Stimulated activated CD4-positive, alpha-beta T cell treated with anti-CD3 and anti-CD28 coated beads, Interleukin-1b, Interleukin-23, amount 100 ng/mL, for 48 hours (primary cell): Measurements from ENCODE around the gene KCNH8.
"Not testable (repeated sequence)": the region's sequence is repeated elsewhere in the genome, so short reads cannot be mapped to it uniquely, and the experiment has no call there.

Experiments used
- DNase-seq: peaks from one replicate; pipeline ENCODE4 v3.0.0-alpha.2; 2020

Gene KCNH8

DNA sequence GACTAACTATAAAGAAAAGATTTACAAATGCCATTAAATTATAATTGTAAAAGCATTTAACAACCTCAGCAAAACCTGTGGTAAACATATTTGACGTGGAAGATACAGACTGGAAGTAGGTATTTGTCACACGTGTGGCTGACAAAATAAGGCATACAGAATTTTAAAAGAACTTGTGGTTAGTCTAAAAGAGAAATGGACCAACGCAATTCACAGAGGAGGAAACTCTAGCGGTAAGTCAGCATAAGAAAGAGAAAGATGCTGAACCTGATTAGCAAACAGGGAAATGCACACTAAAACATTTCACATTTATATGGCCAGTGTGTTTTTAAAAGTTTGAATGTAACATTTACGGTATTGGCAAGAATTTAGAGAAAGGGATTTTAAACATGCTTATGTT lies 35.3 kb downstream of the KCNH8 start:
- DNase-seq: no peak

DNA sequence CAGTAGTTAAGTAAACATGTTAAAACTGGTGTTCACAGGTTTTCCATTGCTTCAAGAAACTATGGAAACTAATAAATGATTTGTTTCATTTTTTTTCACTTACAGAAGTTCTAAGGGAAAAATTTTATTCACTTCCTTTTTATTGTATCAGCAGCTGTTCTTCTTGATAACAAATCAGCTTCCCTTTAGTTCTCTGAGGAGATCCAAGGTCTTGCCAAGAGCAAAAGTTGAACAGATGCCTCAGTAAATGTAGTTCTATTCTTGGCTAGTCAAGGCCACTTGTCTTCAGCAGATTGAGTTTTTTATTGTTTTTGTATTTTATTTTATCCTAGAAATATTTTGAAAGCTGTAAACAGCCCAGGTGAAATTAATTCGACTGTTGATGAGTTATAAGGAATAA lies 41.8 kb downstream of the KCNH8 start:
- DNase-seq: no peak

DNA sequence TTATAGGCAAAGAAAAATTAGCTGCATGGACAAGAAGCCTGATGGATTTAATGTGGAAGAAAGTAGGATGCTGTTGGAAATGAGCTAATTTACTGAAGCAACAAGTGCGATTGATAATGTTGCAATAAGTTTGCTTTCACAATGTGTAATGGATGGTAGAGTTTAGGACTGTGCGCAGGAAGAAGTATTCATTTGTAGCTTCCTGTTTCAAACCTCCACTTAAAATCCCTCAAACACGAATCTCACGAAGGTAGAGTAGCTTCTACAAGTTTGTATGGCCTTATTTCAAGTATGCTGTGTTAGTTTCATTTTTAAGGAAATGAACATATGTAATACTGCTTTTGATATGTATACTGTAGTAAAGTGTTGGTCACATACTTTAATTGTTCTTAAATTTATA lies 42.3 kb downstream of the KCNH8 start:
- no peak for DNase-seq

DNA sequence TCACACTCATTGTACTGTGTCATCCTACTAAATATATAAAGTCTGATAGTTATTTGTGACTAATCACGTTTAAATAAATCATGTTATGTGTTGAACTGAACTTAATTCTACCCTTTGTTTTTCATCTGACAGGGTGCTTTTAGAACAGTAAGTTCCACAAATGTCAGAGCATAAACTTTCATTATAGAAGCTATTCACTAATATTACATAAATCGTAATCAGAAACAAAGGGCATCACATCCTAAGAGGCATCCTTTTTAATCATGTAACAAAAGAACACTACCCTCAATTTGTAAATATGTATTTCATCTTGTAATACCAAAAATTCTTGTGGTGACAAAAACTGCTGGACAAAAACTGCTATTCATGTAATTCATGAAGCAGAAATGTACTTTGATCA lies 50.8 kb downstream of the KCNH8 start:
- no peak for DNase-seq

DNA sequence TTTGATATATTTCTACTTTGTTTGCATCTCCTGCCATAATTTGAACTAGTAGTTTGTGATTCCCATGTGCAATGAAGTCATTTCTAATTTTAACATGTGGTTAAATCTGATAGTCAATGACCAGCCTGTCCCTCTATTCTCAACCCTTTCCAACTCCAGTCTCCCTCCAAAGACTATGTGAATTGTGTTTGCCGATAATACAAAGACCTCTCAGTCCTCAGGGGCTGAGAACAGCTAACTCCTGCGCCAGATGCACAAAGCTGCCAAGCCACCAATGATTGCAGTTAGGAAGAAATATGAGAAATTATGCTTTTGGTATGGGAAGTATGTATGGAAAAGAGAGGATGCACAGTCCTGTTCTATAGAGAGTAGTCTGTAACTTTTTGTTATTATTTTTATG lies 54.0 kb downstream of the KCNH8 start:
- no peak for DNase-seq

DNA sequence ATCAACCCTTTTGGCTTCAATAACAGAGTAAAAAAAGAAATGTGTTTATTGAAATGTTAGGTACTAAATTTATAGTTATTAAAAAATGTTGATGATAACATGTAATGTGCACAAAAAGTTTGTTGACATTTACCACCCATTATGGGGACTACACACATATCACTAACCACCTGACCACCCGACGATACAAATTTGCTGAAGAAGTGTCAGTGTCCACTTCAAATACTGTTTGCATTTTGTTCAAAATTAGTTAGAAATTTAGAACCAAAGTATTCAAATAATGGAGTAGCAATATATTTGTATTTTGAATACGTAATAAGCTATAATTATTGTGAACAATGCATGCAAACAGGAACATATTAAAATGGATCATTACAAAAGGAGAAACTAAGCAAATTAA lies 54.4 kb downstream of the KCNH8 start:
- DNase-seq: no peak

DNA sequence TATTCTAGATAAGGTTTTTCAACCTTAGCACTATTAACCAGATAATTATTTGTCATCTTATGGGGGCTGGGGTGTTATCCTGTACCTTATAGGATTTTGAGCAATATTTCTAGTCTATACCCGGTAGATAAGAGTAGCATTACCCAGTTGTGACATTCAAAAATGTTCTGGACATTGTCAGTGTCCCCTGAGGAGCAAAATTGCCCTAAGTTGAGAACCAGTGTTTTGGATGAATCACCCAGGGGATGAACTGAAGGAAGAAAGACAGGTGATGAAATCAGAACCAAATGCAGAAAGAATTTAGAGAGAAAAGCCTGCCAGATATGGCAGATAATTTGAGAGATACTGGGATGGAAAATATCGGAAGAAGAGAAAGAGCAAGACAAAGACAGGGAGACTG lies 58.2 kb downstream of the KCNH8 start:
- DNase-seq: no peak

DNA sequence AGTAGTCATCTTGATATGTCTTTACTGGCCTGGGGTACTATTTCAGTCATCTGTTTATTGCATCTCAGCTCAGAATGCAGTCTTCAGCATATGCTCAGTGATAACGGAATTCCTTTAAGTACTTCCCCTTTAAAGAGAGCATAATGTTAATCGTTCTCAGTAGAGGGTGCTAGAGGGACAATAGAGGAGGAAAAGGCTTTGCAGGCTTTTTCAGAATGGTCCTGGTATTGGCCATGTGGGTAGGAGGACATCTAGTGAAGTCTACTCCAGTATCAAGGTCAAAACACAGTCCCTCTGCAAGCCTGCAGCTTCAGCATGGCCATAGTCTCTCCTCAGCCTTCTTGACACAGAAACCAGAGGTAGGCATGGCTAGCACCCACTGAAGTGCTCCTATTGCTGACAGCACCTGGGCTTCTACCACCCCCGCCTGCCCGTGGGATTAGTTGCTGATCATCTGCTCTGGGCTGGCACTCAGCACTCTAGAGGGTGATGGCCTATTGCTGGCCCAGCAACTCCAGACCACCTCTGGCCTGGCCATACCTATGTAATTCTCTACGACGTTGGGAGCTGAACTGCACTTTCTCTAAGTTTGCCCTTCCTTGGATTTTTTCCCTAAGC lies 65.4 kb downstream of the KCNH8 start:
- DNase-seq: no peak

DNA sequence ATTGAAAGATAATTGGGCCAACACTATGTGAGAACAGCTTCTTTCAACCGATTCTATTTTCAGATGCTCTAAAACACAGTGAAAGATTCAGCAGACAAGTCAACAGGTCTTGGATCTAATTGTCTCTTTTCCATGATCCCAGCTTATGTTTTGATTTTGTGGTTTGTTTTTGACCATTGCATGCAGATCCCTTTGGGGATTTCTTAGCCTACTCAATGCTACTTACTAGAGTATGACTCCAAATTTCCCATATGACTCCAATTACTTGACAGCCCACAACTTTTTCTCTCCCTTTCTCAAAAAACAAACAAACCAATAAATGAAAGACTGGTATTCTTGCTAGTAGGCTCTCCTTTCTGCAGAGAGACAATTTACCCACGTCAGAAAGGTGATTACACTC lies 67.1 kb downstream of the KCNH8 start:
- DNase-seq: no peak

DNA sequence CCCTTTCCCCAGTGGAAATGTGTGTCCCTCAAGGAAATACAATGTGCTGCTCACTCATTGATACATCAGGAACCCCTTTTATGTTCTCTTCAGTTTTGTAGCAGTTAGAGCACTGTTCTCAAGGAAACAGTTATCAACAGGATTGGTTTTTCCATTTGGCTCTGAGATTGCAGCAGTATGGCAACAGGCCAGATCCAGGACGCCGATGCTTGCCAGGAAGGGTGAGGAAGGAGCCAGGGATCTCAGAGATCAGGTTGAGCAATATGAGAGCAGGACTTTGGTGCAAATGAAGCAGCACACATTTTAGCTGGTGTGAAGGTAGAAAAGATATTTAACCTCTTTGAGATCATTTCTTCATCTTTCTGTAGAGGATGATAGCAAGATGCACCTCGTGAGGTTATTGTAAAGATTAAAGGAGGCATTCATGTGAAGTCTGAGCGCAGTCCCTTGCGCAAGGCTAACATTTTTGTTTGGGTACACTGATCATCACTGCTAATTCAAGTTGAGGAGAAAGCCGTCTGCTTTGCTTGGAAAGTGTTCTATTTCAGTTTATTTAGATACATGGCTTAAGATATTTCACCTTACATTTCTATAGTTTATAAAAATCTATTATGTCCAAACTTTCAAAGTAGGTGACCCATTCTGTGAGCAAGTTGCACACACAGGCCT lies 68.5 kb downstream of the KCNH8 start:
- no peak for DNase-seq

DNA sequence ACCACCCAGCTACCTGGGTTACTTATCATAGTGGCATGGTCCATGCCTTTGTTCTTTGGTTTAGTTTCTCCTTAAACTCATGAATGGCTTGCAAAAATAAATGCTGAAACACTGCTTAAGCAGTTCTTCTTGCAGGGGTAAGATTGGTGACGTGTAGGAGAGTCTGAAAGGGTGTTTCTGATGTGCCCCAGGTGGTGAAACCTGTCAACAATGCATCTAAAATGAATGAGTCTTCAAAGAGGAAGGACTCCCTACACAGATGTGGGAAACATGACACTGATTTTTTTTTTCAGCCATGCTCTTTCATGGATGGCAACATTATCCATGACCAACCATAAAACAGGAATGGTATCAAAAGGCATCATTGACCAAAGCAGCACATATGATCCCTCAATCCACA lies 72.0 kb downstream of the KCNH8 start:
- DNase-seq: no peak

DNA sequence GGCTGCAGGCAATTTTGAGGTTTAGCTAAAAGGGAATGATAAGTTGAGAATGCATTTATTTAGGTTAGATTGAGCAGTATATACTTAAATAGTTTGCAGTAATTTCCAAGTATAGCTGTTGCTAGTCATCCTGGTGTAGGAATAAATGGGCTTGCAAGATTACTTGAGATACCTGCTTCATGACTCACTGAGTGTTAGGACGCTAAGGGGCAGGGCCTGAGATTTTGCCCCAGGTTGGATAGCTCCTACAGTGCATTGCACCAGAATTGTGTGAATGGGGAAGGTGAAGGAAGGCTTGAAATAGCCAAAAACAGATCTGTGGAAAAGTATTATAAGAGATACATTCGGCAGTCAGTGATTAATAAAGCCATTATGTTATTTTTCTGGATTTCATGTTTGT lies 72.8 kb downstream of the KCNH8 start:
- no peak for DNase-seq

DNA sequence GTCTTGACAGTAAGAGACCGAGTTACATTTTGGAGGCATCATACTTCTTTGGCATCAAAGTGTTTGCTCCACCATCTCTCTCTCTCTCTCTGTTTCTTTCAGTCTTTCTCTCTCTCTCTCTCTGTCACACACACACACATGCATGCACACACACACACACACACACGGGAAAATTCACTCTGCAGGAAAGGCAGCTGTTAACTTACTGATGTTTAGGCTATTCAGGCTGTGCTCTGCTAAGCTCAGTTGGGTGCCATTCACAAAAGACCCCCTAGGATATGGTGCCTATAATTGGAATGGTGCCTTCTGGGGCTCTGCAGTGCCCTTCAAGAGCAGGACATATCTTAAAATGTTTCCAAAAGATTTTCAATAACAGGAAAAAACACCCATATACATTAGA lies 78.2 kb downstream of the KCNH8 start:
- no peak for DNase-seq

DNA sequence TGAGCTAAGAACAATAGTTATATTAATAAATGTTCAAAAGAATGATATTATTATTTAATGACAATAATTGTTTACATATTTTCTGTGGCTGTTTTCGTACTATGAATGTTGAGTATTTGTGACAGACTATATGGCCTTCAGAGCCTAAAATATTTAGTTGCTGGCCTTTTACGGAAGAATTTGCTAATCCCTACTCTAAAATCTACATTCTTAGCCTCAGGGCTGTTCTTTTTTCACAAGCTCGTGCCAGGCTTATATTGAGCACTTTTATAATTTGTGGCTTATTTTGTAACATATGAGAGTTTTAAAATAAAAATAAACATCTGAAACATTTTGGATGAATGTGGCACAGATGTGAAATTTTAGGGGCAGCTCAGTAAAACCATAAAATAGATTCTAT lies 79.9 kb downstream of the KCNH8 start:
- DNase-seq: no peak

DNA sequence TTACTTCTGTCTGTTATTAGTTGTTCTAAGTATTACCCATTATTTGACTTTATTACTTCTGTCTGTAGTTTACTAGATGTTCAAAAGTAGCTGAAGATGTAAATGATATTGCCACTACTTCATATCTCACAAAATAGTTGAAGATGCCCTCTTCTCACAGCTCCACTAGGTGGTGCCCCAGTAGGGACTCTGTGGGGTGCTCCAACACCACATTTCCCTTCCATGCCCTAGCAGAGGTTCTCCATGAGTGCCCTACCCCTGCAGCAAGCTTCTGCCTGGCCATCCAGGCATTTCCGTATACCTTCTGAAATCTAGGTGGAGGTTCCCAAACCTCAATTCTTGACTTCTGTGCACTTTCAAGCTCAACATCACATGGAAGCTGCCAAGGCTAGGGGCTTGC lies 80.8 kb downstream of the KCNH8 start:
- DNase-seq: no peak

DNA sequence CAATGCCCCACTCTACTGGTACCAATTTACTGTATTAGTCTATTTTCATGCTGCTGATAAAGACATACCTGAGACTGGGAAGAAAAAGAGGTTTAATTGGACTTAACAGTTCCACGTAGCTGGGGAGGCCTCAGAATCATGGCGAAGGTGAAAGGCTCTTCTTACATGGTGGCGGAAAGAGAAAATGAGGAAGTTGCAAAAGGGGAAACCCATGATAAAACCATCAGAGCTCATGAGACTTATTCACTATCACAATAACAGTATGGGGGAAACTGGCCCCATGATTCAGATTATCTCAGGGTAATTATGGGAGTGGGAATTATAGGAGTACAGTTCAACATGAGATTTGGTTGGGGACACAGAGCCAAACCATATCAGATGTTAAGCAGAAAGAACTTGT lies 81.6 kb downstream of the KCNH8 start:
- not testable (repeated sequence) for DNase-seq

DNA sequence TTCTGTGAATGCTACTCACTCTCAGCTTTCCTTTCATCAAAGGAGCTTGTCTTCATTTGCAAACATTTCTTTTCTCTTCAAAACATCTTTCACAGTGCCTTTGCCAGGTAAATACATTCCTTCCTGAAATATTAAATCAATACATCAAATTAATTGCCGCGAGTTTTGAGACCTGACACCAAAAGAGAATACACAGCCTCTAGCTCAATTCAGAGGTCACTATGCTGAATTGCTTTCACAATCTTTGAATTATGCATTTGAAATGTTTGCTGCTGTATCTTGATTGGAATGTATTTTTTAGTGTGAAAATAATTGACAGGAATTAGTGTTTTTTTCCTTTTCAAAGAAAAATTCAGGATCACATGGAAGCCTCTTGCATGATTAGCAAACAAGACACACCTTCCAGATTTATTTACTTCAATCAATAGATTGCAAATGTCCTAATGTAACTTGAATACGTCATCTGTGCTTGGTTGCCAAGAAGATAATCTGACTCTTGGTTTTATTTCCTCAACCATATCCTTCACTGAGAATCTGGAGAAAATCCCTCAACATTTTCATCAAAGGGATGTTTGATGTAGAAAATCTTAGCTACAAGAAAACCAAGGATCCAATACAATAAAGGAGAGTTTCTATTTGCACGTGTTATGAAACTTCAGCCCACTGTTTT lies 83.6 kb downstream of the KCNH8 start:
- no peak for DNase-seq

DNA sequence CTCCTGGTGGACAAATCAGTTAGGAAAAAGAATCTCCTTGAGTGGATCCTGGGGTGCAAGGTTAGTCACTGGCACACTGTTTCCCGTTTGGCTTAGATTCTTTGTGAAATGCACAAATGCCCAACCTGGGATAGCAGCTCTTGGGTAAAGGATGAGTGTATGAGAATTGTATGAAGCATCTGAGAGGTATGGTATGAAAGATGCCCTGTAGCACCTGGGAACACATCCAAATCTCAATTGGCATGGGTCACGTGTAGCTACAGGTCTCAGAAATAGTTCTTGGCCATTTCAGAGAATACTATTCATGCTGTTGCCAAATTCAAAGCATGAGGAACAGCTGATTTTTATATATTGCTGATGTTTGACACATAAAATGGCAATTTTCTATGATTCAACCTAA lies 84.3 kb downstream of the KCNH8 start:
- no peak for DNase-seq

DNA sequence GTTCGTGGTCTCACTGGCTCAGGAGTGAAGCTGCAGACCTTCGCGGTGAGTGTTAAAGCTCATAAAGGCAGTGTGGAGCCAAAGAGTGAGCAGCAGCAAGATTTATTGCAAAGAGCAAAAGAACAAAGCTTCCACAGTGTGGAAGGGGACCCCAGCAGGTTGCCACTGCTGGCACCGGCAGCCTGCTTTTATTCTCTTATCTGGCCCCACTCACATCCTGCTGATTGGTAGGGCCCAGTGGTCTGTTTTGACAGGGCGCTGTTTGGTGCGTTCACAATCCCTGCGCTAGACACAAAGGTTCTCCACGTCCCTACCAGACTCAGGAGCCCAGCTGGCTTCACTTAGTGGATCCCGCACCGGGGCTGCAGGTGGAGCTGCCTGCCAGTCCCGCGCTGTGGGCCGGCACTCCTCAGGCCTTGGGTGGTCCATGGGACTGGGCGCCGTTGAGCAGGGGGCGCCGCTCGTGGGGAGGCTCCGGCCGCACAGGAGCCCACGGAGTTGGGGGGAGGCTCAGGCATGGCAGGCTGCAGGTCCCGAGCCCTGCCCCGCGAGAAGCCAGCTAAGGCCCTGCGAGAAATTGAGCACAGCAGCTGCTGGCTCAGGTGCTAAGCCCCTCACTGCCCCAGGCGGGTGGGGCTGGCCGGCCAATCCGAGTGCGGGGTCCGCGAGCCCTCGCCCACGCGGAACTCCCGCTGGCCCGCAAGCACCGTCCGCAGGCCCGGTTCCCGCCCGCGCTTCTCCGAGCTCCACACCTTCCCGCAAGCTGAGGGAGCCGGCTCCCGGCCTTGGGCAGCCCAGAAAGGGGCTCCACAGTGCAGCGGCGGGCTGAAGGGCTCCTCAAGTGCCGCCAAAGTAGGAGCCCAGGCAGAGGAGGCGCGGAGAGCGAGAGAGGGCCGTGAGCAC lies 85.8 kb downstream of the KCNH8 start:
- not testable (repeated sequence) for DNase-seq

DNA sequence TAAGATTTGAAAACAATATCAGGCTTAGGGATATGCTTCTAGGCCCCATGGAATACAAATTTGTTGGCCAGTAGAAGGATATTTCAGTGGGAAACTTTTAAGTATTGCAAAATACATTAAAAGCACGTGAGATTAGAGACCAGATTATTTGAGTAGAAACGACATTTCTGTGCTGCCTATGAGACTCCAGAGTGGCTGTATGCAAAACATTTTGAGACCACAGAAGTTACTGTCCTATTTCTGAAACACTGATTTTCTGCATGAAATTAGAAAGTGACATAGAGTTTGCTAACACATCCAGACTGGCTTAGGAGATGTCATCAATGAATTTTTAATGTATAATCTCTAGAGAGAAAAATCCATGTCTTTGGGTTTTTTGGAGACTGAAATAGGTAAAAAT lies 99.8 kb downstream of the KCNH8 start:
- no peak for DNase-seq

DNA sequence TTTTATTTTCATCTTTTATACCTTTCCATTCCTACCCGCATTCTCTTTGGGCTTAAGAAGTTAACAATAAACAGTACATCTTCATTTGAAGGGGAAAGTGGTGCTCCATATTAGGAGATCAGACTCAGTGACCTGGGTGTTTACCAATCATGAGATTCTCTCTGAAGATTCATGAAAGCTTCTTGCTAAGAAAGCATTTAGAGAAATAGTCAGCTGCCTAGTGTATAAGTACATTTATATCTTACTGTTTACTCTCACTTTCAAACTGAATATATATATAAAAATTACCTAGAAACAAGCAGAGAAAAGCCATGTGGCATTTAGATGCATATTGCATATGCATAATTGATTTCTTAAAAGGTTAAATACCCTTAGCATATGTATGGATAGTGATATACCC lies 100.5 kb downstream of the KCNH8 start:
- DNase-seq: no peak

DNA sequence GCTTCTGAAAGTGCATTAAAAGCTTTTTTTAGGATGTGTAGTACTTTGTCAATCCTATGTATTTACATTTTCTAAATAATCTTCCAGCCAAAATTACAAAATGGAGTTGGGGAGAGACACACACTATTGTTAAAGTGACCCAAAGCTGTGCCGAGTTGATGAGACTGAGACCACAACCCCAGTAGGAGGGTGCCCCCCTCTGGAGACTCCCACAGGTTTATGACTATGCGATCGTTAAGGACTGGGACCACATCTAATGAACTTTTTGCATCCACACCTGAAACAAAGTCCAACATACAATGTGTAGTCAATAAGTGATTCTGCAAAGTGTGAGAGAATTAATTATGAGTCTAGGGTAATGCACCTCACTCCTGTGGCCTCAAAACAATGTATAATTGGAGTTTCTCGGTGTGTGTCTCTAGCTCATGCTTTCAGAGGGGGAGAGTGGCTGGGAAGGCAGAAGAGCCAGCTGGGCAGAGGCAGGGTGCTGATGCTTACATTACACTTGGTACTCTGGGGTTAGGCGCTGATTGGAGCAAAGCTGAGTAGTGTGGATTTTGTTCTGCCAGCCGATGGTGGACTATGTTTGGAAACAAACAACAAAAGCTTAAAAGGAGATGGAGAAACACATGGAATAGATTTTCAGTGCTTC lies 102.8 kb downstream of the KCNH8 start:
- no peak for DNase-seq

DNA sequence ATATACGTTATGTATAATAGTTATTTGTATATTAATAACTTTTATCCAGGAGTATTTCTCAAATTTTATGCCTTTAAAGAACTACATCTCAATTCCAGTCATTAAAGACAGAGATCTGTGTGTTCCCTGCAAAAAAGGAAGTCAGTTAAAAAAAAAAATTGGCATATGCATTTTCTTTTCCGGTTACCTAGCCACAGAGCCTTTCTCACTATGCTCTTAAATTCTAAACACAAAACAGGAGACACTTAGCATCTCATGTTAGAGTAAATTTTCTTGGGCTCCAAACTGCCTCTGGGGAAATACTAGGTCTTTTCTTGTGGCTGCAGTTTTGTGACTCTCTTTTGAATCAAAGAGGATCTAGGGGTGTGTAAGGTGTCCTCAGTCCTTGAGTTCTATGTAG lies 105.9 kb downstream of the KCNH8 start:
- DNase-seq: no peak
